GM10248 (cell line): ENCODE results near the gene ZFR.

Experiments used
- CTCF ChIA-PET: fragments of 300-600 bp; sonication (Branson Sonifier 250); formaldehyde crosslinking; extraction: SDS; loops from one replicate; lab custom pipeline; 2021; ENCODE audit warnings: antibody characterized with exemption; lab: Yijun Ruan, JAX
- POLR2A ChIA-PET: fragments of 350-650 bp; sonication (Branson Sonifier 250); formaldehyde crosslinking; extraction: SDS; loops from one replicate; lab custom pipeline; 2020; ENCODE audit warnings: antibody characterized with exemption; lab: Yijun Ruan, JAX
- DNase-seq: peaks from one replicate; pipeline ENCODE4 v3.0.0; 2012; ENCODE audit errors: extremely low spot score
- TF ChIP-seq, protein P1 (sequence below): IDR thresholded peaks from 2 replicates; pipeline ENCODE4 v1.5.1; 2012; ENCODE audit warnings: mild to moderate bottlenecking, low read depth; ENCODE audit errors: extremely low read depth, missing control alignments, control extremely low read depth

Gene ZFR

DNA sequence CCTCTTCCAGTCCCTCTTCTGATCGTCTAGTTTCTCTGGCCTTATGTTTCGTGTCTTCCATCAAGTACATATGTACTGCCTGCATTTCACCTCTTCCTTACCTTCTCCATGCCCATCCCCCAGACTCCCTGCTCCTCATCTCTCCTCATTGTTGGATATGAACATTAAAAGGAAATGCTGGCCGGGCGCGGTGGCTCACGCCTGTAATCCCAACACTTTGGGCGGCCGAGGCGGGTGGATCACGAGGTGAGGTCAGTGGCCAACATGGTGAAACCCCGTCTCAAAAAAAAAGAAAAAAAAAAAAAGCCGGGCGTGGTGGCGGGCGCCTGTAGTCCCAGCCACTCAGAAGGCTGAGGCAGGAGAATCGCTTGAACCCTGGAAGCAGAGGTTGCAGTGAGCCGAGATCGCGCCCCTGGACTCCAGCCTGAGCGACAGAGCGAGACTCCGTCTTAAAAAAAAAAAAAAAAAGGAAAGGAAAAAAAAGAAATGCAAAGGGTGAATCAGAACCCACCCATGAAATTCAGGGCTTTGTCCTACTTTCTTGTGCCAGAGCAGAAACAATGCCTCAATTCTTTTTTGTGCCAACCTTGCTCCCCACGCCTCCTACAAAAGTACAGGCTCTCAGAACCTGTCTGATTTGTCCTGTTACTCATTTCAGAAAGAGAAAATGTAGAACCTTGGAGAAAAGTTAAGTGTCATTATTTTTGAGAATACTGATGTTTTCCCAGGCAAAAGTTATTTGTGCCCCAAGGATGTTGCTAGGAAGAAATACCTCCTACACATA is 1.5 kb upstream of the ZFR start:
- TF ChIP-seq, protein P1, sequence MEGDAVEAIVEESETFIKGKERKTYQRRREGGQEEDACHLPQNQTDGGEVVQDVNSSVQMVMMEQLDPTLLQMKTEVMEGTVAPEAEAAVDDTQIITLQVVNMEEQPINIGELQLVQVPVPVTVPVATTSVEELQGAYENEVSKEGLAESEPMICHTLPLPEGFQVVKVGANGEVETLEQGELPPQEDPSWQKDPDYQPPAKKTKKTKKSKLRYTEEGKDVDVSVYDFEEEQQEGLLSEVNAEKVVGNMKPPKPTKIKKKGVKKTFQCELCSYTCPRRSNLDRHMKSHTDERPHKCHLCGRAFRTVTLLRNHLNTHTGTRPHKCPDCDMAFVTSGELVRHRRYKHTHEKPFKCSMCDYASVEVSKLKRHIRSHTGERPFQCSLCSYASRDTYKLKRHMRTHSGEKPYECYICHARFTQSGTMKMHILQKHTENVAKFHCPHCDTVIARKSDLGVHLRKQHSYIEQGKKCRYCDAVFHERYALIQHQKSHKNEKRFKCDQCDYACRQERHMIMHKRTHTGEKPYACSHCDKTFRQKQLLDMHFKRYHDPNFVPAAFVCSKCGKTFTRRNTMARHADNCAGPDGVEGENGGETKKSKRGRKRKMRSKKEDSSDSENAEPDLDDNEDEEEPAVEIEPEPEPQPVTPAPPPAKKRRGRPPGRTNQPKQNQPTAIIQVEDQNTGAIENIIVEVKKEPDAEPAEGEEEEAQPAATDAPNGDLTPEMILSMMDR: no peak
- DNase-seq: no peak
- ChIA-PET CTCF (interaction anchor here (1.3 kb wide), 2 partner anchors 39 to 144 kb away, joined by 3 to 5 read pairs; no protein-coding TSS in a partner anchor), POLR2A (no interaction called here)

DNA sequence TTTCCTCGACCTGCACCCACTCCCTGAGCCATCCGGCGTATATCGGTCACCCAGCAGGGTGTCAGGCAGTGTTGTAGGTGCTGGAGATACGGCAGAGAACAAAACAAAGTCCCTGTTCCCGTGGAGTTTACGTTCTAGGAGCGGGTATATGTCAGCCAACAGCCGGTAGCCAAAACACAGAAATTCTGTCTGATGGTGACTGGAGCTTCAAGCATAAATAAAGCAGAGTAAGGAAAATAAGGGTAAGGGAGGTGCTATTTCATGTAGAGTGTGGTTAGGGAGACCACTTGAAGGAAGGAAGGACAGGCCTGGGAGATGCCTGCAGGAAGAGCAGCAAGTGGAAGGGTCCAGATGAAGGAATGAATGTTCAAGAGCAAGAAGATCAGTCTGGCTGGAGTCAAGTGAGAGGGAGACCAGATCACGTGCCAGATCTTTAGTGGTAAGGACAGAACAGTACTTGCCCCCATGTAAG is 783 bp upstream of the ZFR start:
- CTCF ChIA-PET: interaction anchor here (0.9 to 1.3 kb wide), 3 partner anchors 39 to 145 kb away, joined by 3 to 5 read pairs (median 3); no protein-coding TSS in a partner anchor
- TF ChIP-seq, protein P1: no peak
- POLR2A ChIA-PET: no interaction called here
- peak; percentile 15 for DNase-seq

DNA sequence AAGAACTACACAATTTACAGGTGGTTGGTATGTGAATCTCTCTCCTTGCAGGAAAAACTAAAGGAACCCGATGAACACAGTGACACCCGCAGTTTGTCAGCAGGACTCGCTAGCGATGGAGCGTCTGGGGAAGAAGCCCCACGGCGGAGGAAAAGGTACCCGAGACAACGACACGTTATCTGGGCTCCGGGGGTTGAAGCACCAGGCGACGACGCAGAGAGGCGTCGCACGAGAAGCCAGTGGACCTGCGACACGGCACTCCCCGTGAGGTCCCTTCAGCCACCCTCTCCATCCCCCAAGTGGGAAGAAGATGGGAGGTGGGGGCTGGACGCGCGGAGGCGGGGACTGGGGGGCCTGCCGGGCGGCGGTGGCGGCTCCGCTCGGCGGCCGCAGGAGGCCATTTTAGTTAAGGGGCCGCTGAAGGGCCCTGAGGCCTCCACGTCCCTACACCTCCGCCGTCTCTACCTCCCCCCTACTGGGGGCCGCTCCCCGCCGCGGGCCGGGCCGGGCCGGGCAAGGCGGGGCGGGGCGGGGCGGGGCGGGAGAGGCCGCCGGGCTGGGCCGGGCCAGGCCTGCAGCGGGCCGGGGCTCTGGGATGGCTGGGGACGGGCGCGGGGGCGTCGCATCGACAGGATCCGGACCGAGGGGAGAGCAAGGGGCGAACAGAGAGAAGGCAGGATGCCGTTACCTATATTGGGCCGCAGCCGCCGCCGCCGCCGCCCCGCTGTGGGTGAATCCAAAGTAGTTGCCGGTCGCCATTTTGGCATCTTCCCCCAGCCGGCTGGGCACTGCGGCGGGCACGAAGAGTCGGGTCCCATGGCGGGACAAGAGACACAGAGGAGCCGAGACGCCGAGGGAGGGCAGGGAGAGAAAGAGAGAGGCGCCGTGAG is 754 bp downstream of the ZFR start:
- peak; percentile 61 for DNase-seq
- POLR2A ChIA-PET: no interaction called here
- CTCF ChIA-PET: interaction anchor here (1.9 kb wide), 1 partner anchor 46 kb away, joined by 5 read pairs; no protein-coding TSS in a partner anchor
- TF ChIP-seq, protein P1: no peak

DNA sequence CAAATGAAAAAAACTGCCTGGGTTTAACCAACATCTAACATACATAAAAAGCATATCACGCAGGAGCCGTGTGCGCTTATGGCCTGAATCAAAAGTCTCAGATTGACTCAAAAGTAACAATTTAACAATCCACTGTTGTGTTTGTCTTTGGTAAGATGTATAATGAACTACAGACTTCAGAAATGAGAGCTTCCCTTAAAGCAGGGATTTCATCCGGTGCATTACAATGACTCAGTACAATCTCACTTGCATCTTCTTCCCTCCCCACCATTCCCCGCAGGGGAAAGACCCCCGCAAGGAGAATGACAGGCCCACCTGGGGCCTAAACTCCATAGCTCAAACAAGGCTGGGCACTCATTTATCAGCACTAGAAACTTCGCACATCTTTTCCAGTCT is 1.4 kb downstream of the ZFR start:
- CTCF ChIA-PET: interaction anchor here (1.9 kb wide), 1 partner anchor 47 kb away, joined by 5 read pairs; no protein-coding TSS in a partner anchor
- TF ChIP-seq, protein P1: no peak
- POLR2A ChIA-PET: no interaction called here
- DNase-seq: peak; percentile 40

DNA sequence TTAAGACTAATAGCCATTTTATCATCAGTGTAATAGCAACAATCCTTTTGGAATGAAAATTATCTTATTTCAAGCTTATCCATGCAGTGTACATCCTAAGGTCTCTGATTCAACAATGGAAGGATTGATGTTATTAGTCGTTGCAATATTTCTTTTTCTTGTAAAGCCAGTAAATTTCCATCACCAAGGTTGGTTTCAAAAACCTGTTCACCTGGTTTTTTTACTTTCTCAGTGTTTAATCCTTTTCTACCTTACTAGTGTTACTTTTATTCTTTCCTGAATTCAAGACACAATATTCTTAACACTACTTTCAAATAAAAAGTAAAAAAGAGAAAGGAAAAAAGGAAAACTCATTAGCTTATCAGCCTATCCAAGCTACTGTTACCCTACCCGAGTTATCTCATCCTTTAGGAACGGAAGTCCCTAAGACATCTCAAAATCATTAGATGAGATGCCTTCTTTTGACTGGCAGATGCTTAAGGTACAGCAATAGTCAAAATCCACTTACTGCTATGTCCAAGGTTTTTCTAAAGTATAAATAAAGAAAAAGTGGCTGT is 5.4 kb downstream of the ZFR start:
- CTCF ChIA-PET: interaction anchor here (1.5 kb wide), 1 partner anchor 9 kb away, joined by 4 read pairs; no protein-coding TSS in a partner anchor
- TF ChIP-seq, protein P1: no peak
- POLR2A ChIA-PET: no interaction called here
- DNase-seq: no peak
